H9 (cell line): ENCODE measurements around the gene RAB22A. TPM values are rescaled to one million over a fixed set of nuclear protein-coding genes. Genes with fewer than 3 reads are reported as not detected.

ENCODE experiments used
- DNase-seq: peaks from one replicate; pipeline ENCODE4 v3.0.0-alpha.2; 2017
- H2AFZ ChIP-seq: one replicate; pipeline ENCODE4 v1.6.1; 2013; ENCODE audit warnings: mild to moderate bottlenecking, low read length, control low read depth, moderate library complexity
- H2AK5ac ChIP-seq: 2 replicates; pipeline ENCODE4 v1.6.1; 2013; ENCODE audit warnings: low read length, control low read depth, mixed read lengths; ENCODE audit not compliant: insufficient read length
- H2BK120ac ChIP-seq: one replicate; pipeline ENCODE4 v1.6.1; 2013; ENCODE audit warnings: low read depth, mild to moderate bottlenecking, low read length, control low read depth, inconsistent platforms; ENCODE audit not compliant: poor library complexity, severe bottlenecking
- H2BK12ac ChIP-seq: 2 replicates; pipeline ENCODE4 v1.6.1; 2013; ENCODE audit warnings: low read length, control low read depth, mixed read lengths, low read depth; ENCODE audit not compliant: insufficient read length
- H2BK15ac ChIP-seq: 2 replicates; pipeline ENCODE4 v1.6.1; 2013; ENCODE audit warnings: low read depth, low read length, control low read depth
- H2BK20ac ChIP-seq: one replicate; pipeline ENCODE4 v1.6.1; 2013; ENCODE audit warnings: low read depth, mild to moderate bottlenecking, low read length, control low read depth, inconsistent platforms; ENCODE audit not compliant: poor library complexity, severe bottlenecking
- H2BK5ac ChIP-seq: 2 replicates; pipeline ENCODE4 v1.6.1; 2013; ENCODE audit warnings: low read length, control low read depth, mixed read lengths; ENCODE audit not compliant: insufficient read length
- H3K14ac ChIP-seq: 2 replicates; pipeline ENCODE4 v1.6.1; 2013; ENCODE audit warnings: low read length, control low read depth; ENCODE audit not compliant: insufficient read depth
- H3K18ac ChIP-seq: 2 replicates; pipeline ENCODE4 v1.6.1; 2013; ENCODE audit warnings: low read depth, mild to moderate bottlenecking, mixed read lengths, low read length, control low read depth; ENCODE audit not compliant: insufficient read length
- H3K23ac ChIP-seq: 2 replicates; pipeline ENCODE4 v1.6.1; 2013; ENCODE audit warnings: low read length, control low read depth, mixed read lengths, low read depth; ENCODE audit not compliant: insufficient read length
- H3K23me2 ChIP-seq: 2 replicates; pipeline ENCODE4 v1.6.1; 2013; ENCODE audit warnings: low read depth, mild to moderate bottlenecking, mixed read lengths, low read length, control low read depth; ENCODE audit not compliant: insufficient read length, poor library complexity, severe bottlenecking
- H3K27ac ChIP-seq: 2 replicates; pipeline ENCODE4 v1.5.1; 2013; ENCODE audit warnings: low read length, control low read depth, mixed read lengths, low read depth; ENCODE audit not compliant: insufficient read length
- H3K27me3 ChIP-seq: 2 replicates; pipeline ENCODE4 v1.6.1; 2013; ENCODE audit warnings: low read length, control low read depth, inconsistent platforms; ENCODE audit not compliant: insufficient read depth
- H3K4ac ChIP-seq: 2 replicates; pipeline ENCODE4 v1.6.1; 2013; ENCODE audit warnings: low read depth, mild to moderate bottlenecking, control low read depth, inconsistent platforms, low read length, moderate library complexity
- H3K4me1 ChIP-seq: 2 replicates; pipeline ENCODE4 v1.6.1; 2013; ENCODE audit warnings: low read length, control low read depth, inconsistent platforms; ENCODE audit not compliant: insufficient read depth
- H3K4me2 ChIP-seq: 2 replicates; pipeline ENCODE4 v1.6.1; 2013; ENCODE audit warnings: low read length, control low read depth, mixed read lengths; ENCODE audit not compliant: insufficient read length, insufficient read depth
- H3K56ac ChIP-seq: 2 replicates; pipeline ENCODE4 v1.6.1; 2013; ENCODE audit warnings: low read depth, mild to moderate bottlenecking, mixed read lengths, low read length, control low read depth; ENCODE audit not compliant: insufficient read length
- H3K79me1 ChIP-seq: 2 replicates; pipeline ENCODE4 v1.6.1; 2013; ENCODE audit warnings: low read depth, mild to moderate bottlenecking, moderate library complexity, low read length, control low read depth, inconsistent platforms; ENCODE audit not compliant: insufficient read depth, poor library complexity, severe bottlenecking
- H3K79me2 ChIP-seq: 2 replicates; pipeline ENCODE4 v1.6.1; 2013; ENCODE audit warnings: low read length, control low read depth, inconsistent platforms; ENCODE audit not compliant: insufficient read depth
- H3K9ac ChIP-seq: 2 replicates; pipeline ENCODE4 v1.6.1; 2013; ENCODE audit warnings: low read length, control low read depth, mixed read lengths; ENCODE audit not compliant: insufficient read length; ENCODE audit errors: extremely low read depth
- H3K9me3 ChIP-seq: one replicate; pipeline ENCODE4 v1.6.1; 2013; ENCODE audit warnings: low read depth, low read length, inconsistent platforms; ENCODE audit not compliant: control insufficient read depth
- H3T11ph ChIP-seq: one replicate; pipeline ENCODE4 v1.6.1; 2013; ENCODE audit warnings: mild to moderate bottlenecking, low read length, control low read depth, inconsistent platforms
- H4K20me1 ChIP-seq: one replicate; pipeline ENCODE4 v1.6.1; 2013; ENCODE audit not compliant: control insufficient read depth, insufficient read length, insufficient read depth
- H4K5ac ChIP-seq: 2 replicates; pipeline ENCODE4 v1.6.1; 2013; ENCODE audit warnings: low read depth, mild to moderate bottlenecking, mixed read lengths, low read length, control low read depth; ENCODE audit not compliant: insufficient read length
- H4K8ac ChIP-seq: replicated peaks from 2 replicates; pipeline ENCODE4 v1.6.1; 2013; ENCODE audit warnings: low read length, control low read depth, mixed read lengths, low read depth; ENCODE audit not compliant: insufficient read length
- H4K91ac ChIP-seq: 2 replicates; pipeline ENCODE4 v1.6.1; 2013; ENCODE audit warnings: low read depth, mild to moderate bottlenecking, moderate library complexity, mixed read lengths, low read length, control low read depth; ENCODE audit not compliant: insufficient read length
- H3K27ac Mint-ChIP-seq, 3 experiments: 2 replicates in 2 of 3; 3 replicates in 1 of 3; pipeline ENCODE4 v1.8.0; 2020 to 2021; ENCODE audit warnings: mixed read lengths in 3 of 3, mild to moderate bottlenecking in 1 of 3, moderate library complexity in 1 of 3
- H3K27me3 Mint-ChIP-seq: 2 replicates; pipeline ENCODE4 v1.8.0; 2021; ENCODE audit warnings: low read depth, mild to moderate bottlenecking, moderate library complexity, mixed read lengths
- H3K36me3 Mint-ChIP-seq, 3 experiments: 2 replicates in 2 of 3; 3 replicates in 1 of 3; pipeline ENCODE4 v1.8.0; 2020 to 2021; ENCODE audit warnings: low read depth in 3 of 3, mixed read lengths in 3 of 3; ENCODE audit not compliant: insufficient read depth in 1 of 3
- H3K4me1 Mint-ChIP-seq, 2 experiments: 2 replicates each; pipeline ENCODE4 v1.8.0; 2020; ENCODE audit warnings: mixed read lengths in 2 of 2
- H3K4me3 Mint-ChIP-seq, 2 experiments: 2 replicates in 1 of 2; 3 replicates in 1 of 2; pipeline ENCODE4 v1.8.0; 2020 to 2021; ENCODE audit warnings: mild to moderate bottlenecking in 2 of 2, mixed read lengths in 2 of 2, moderate library complexity in 1 of 2
- H3K9me3 Mint-ChIP-seq, 2 experiments: 2 replicates in 1 of 2; 3 replicates in 1 of 2; pipeline ENCODE4 v1.8.0; 2020; ENCODE audit warnings: mild to moderate bottlenecking in 2 of 2, mixed read lengths in 2 of 2, moderate library complexity in 1 of 2
- CTCF ChIP-seq: fragments of 200-600 bp; sonication (generic); conservative IDR thresholded peaks from 3 replicates; pipeline ENCODE4 v1.8.0; 2021; ENCODE audit warnings: antibody characterized with exemption, mild to moderate bottlenecking
- WGBS: extraction: QIAGEN DNeasy Blood & Tissue Kit; methylation state at CpG from one replicate; pipeline ENCODE4 v1.1.7; 2013; ENCODE audit warnings: missing lambda C conversion rate, low lambda C conversion rate, mixed read lengths; ENCODE audit not compliant: insufficient read length; ENCODE audit errors: extremely low coverage; 5-methylcytosine and 5-hydroxymethylcytosine counted together
- total RNA-seq: library from RNA; stranded (reverse); gene quantifications from 2 replicates; pipeline ENCODE4 v1.2.1, GENCODE V29; 2021

RAB22A gene
- total RNA-seq, 1 experiment from 2014 or later = 6.3 TPM

GRCh38 chr20:58307270-58307669 lies 2.2 kb upstream of the RAB22A start:
- Histone ChIP-seq H3K27me3 (no peaks in the 10 kb centered on the region), H3K79me1 (no peaks in the 10 kb centered on the region), H3K4me1 (no peaks in the 10 kb centered on the region; the same call in 1 of the 2 replicates), H2AK5ac (no peak overlapping the region), H3K9ac (no peak overlapping the region), H4K91ac (no peak overlapping the region), H3K4me2 (no peak overlapping the region), H2BK12ac (no peak overlapping the region), H3K23ac (no peak overlapping the region), H4K8ac (no peak overlapping the region), H3K79me2 (no peaks in the 10 kb centered on the region), H4K20me1 (no peaks in the 10 kb centered on the region), H3K18ac (no peak overlapping the region), H2BK120ac (no peak overlapping the region), H2BK5ac (no peak overlapping the region), H3T11ph (no peak overlapping the region), H3K9me3 (no peaks in the 10 kb centered on the region), H3K23me2 (peaks cover 13% of the 10 kb centered on the region), H2BK20ac (no peak overlapping the region), H4K5ac (no peak overlapping the region), H2AFZ (no peak overlapping the region), H2BK15ac (no peak overlapping the region), H3K4ac (no peak overlapping the region), H3K14ac (no peak overlapping the region), H3K27ac (no peak overlapping the region), H3K56ac (no peak overlapping the region)
- no peaks in the 10 kb centered on the region for H3K27me3 Mint-ChIP-seq
- H3K9me3 Mint-ChIP-seq = no peaks in the 10 kb centered on the region
- H3K4me3 Mint-ChIP-seq = no peak overlapping the region
- H3K4me1 Mint-ChIP-seq = peaks cover 14 to 16% of the 10 kb centered on the region in 2 experiments
- TF ChIP-seq CTCF = no peak
- WGBS = no CpG with 5 or more reads among the region's 7 CpGs
- DNase-seq = no peak
- H3K27ac Mint-ChIP-seq = no peak overlapping the region; a peak in 1 of 7 replicates
- H3K36me3 Mint-ChIP-seq = peaks cover 0 to 11% (median 8%) of the 10 kb centered on the region in 3 experiments; a peak in 6 of 7 replicates
